ENCODE measurements around the gene SLC6A1. TPM values are rescaled to one million over a fixed set of nuclear protein-coding genes. Genes with fewer than 3 reads are reported as not detected.

Gene SLC6A1
- total and polyA plus RNA-seq, 2 of the 13 experiments (the other 11 are each of a cell fraction or from before 2014, with no cell fraction given) = not detected

- no peak for TF ChIP-seq HNF4G (IDR thresholded peaks at IDR 0.05; ENCODE audit: borderline replicate concordance, low read depth, low read length)
- TF ChIP-seq HNF4G (CRISPR knock-in tag; IDR thresholded peaks at IDR 0.05; ENCODE audit: borderline replicate concordance, low read depth) = no peak
- TF ChIP-seq CENPX (CRISPR knock-in tag; IDR thresholded peaks at IDR 0.05) = no peak
- no peak for TF ChIP-seq ZFP36 (IDR thresholded peaks at IDR 0.05; ENCODE audit: borderline replicate concordance, low read depth, low read length, partially characterized antibody)
- TF ChIP-seq RFX5 (IDR thresholded peaks at IDR 0.05; ENCODE audit: low read depth, low read length) = no peak
- TF ChIP-seq ZFP36L2 (CRISPR knock-in tag; IDR thresholded peaks at IDR 0.05) = no peak
Measured at GRCh38 chr3:10992017-10992942, at the start of gene SLC6A1 (continued).

- DNase-seq (ENCODE audit: low spot score) = no peak
- Histone ChIP-seq H3K4me3 (replicated peaks in 1 of 3; ENCODE audit: insufficient read depth in 1 of 3, low read depth in 2 of 3, low read length in 3 of 3) (no peak overlapping the region), H3K4me2 (ENCODE audit: low read depth, low read length) (no peak overlapping the region), H3K27me3 (ENCODE audit: control insufficient read depth in 1 of 2, insufficient read depth in 2 of 2, low read length in 2 of 2) (peaks cover 3 to 17% of the 10 kb centered on the region in 2 experiments; a peak in 3 of 5 replicates), H3K9me3 (ENCODE audit: low read length) (peaks cover 11% of the 10 kb centered on the region), H3K4me1 (ENCODE audit: insufficient read depth, low read length) (no peaks in the 10 kb centered on the region), H2AFZ (ENCODE audit: low read length) (no peak overlapping the region), H3K9ac (ENCODE audit: insufficient read depth, low read depth, low read length) (no peak overlapping the region), H3K27ac (ENCODE audit: extremely low read length, insufficient read depth, low read length) (no peak overlapping the region), H3K36me3 (replicated peaks in 1 of 2; ENCODE audit: control insufficient read depth in 1 of 2, insufficient read depth in 2 of 2, low read length in 2 of 2) (no peaks in the 10 kb centered on the region), H3K79me2 (ENCODE audit: insufficient read depth, low read length) (no peaks in the 10 kb centered on the region), H4K20me1 (ENCODE audit: insufficient read depth, low read length) (no peaks in the 10 kb centered on the region; the same call in none of the 2 replicates)
- ChIA-PET CTCF (ENCODE audit: low intra/inter-chr PET ratio, low total read pairs) (interaction anchor here (2.9 kb wide), 1 partner anchor 115 kb away, joined by 17 read pairs; no protein-coding TSS in a partner anchor), POLR2A (no interaction called here)
- in situ Hi-C loops (cut with HindIII; ENCODE audit: extremely low pct_ligation_motif_present, low pct_unique_long_range_greater_than_20kb) (loop anchor here (5.0 kb wide), 1 partner anchor 117 kb away; no protein-coding TSS in a partner anchor), intact Hi-C loops (cut with micrococcal nuclease; ENCODE audit: unreplicated experiment) (loop anchor here (10.0 kb wide), 1 partner anchor 190 kb away; no protein-coding TSS in a partner anchor)
- no TSS peak for BruUV-seq (replicated peaks)
- no peak for FAIRE-seq
- ATAC-seq = no peak
- whole genome bisulfite sequencing (ENCODE audit: low lambda C conversion rate) = 63% methylated on average over 8 of the region's 8 CpGs
- TF ChIP-seq ZNF800 (CRISPR knock-in tag; IDR thresholded peaks at IDR 0.05) (no peak), SPEN (CRISPR knock-in tag; IDR thresholded peaks at IDR 0.05; ENCODE audit: low read depth) (no peak), POLR2AphosphoS5 (IDR thresholded peaks at IDR 0.05; ENCODE audit: low read depth, low read length) (no peak), NR0B2 (CRISPR knock-in tag; IDR thresholded peaks at IDR 0.05) (no peak), MAFG (CRISPR knock-in tag; IDR thresholded peaks at IDR 0.05) (no peak), ZSCAN21 (CRISPR knock-in tag; IDR thresholded peaks at IDR 0.05; ENCODE audit: borderline replicate concordance) (no peak), FOSL1 (CRISPR knock-in tag; IDR thresholded peaks at IDR 0.05; ENCODE audit: borderline replicate concordance) (no peak), EEA1 (CRISPR knock-in tag; IDR thresholded peaks at IDR 0.05; ENCODE audit: borderline replicate concordance) (no peak), SKIL (CRISPR knock-in tag; IDR thresholded peaks at IDR 0.05; ENCODE audit: borderline replicate concordance) (no peak), ZNF761 (CRISPR knock-in tag; conservative IDR thresholded peaks at IDR 0.05) (no peak), ZNF766 (CRISPR knock-in tag; IDR thresholded peaks at IDR 0.05; ENCODE audit: borderline replicate concordance) (no peak), HOXD1 (CRISPR knock-in tag; IDR thresholded peaks at IDR 0.05) (no peak), THAP11 (CRISPR knock-in tag; IDR thresholded peaks at IDR 0.05) (no peak)
Measured at GRCh38 chr3:10944866-10945265, 47.7 kb upstream of the SLC6A1 start.

Data from HepG2 (cell line).